ENCODE measurements around the gene CD109. TPM values are rescaled to one million over a fixed set of nuclear protein-coding genes. Genes with fewer than 3 reads are reported as not detected.
A peak's percentile ranks its signal among the peaks of the same experiment; 100 is the strongest.

The CD109 gene
- total and polyA plus RNA-seq, 10 of the 15 experiments (the other 5 are each of a cell fraction or from before 2014, with no cell fraction given), result 0.27 to 4.4 (median 2.1) TPM

- no peak for TF ChIP-seq ZBTB40 (IDR thresholded peaks at IDR 0.05; ENCODE audit: borderline replicate concordance)
- TF ChIP-seq CBX3 (IDR thresholded peaks at IDR 0.05; ENCODE audit: borderline replicate concordance, low read depth), result no peak
- TF ChIP-seq TCF3 (IDR thresholded peaks at IDR 0.05; ENCODE audit: borderline replicate concordance, insufficient read depth, low read depth, low read length), result no peak
- TF ChIP-seq MEF2A (IDR thresholded peaks at IDR 0.05; ENCODE audit: insufficient read depth, low read depth, low read length), result no peak
- peak; percentile 66 for TF ChIP-seq RAD21 (IDR thresholded peaks at IDR 0.05; ENCODE audit: insufficient read depth, low read depth, low read length)
Observed at GRCh38 chr6:73854998-73855718, 159.2 kb downstream of the CD109 start (continued).

- no TSS peak for BruUV-seq (replicated peaks)
- Histone ChIP-seq H2AFZ (ENCODE audit: control insufficient read depth, low read depth, low read length) (no peak overlapping the region), H3K4me2 (ENCODE audit: control insufficient read depth, insufficient read depth) (no peak overlapping the region), H3K36me3 (ENCODE audit: control insufficient read depth in 2 of 2, insufficient read depth in 2 of 2, low read length in 1 of 2) (no peaks in the 10 kb centered on the region), H3K27me3 (replicated peaks in 1 of 2; ENCODE audit: control insufficient read depth in 2 of 2, insufficient read depth in 2 of 2, low read length in 1 of 2) (no peaks in the 10 kb centered on the region), H3K79me2 (ENCODE audit: control insufficient read depth, insufficient read depth, low read length) (no peaks in the 10 kb centered on the region), H3K27ac (ENCODE audit: control insufficient read depth, insufficient read depth) (no peak overlapping the region), H4K20me1 (ENCODE audit: control insufficient read depth, insufficient read depth) (no peaks in the 10 kb centered on the region), H3K9ac (ENCODE audit: control insufficient read depth, insufficient read depth, low read length) (no peak overlapping the region), H3K9me3 (replicated peaks; ENCODE audit: control insufficient read depth, insufficient read depth, low read length) (no peaks in the 10 kb centered on the region), H3K4me1 (ENCODE audit: control insufficient read depth, insufficient read depth, low read length) (no peaks in the 10 kb centered on the region), H3K4me3 (no peak overlapping the region)
- DNase-seq (ENCODE audit: low read depth, low spot score) (no peak), FAIRE-seq (no peak), ATAC-seq (no peak)
- ChIA-PET POLR2A (no interaction called here), RAD21 (ENCODE audit: unreplicated experiment) (interaction anchor here (2.1 kb wide), 1 partner anchor 1352 kb away, joined by 8 read pairs; no protein-coding TSS in a partner anchor), SMC1A (ENCODE audit: uncharacterized antibody, unreplicated experiment) (no interaction called here), CTCF (interaction anchor here (0.9 to 6.1 kb wide), 4 partner anchors 119 to 1353 kb away, joined by 3 to 54 read pairs (median 6); no protein-coding TSS in a partner anchor)
- 15% methylated on average over 3 of the region's 3 CpGs for WGBS (ENCODE audit: insufficient coverage, insufficient replicate concordance, low lambda C conversion rate, missing lambda C conversion rate)
- in situ Hi-C loops (cut with MboI), result loop anchor here (10.0 kb wide), 1 partner anchor 1357 kb away; no protein-coding TSS in a partner anchor
- intact Hi-C loops (cut with micrococcal nuclease; ENCODE audit: unreplicated experiment), result loop anchor here (10.0 kb wide), 1 partner anchor 1667 kb away; no protein-coding TSS in a partner anchor
- TF ChIP-seq CEBPZ (IDR thresholded peaks at IDR 0.05; ENCODE audit: low read depth, low read length) (no peak), FOXK2 (IDR thresholded peaks at IDR 0.05) (no peak), CTCF (IDR thresholded peaks at IDR 0.05 in 2 of 3, conservative IDR thresholded peaks at IDR 0.05 in 1 of 3; ENCODE audit: control insufficient read depth in 2 of 3, extremely low read depth in 1 of 3, insufficient read depth in 1 of 3, low read depth in 3 of 3, low read length in 3 of 3) (no peak)
Observed at GRCh38 chr6:73857341-73857890, 161.4 kb downstream of the CD109 start.
